HAP-1 (cell line): ENCODE measurements around the gene FGFR3.

Experiments
- DNase-seq, 2 experiments: peaks; one replicate each; pipeline ENCODE4 v3.0.0-alpha.2; 2016 to 2020; ENCODE audit warnings: low spot score in 2 of 2
- H3K27me3 ChIP-seq: fragments of 250-450 bp; sonication (Bioruptor Pico); 2 replicates; pipeline ENCODE4 v1.5.1; 2020; ENCODE audit warnings: low read depth, mild to moderate bottlenecking, moderate library complexity
- H3K36me3 ChIP-seq: fragments of 250-450 bp; sonication (Bioruptor Pico); replicated peaks from 2 replicates; pipeline ENCODE4 v1.5.1; 2020; ENCODE audit warnings: mild to moderate bottlenecking
- H3K4me1 ChIP-seq: fragments of 250-450 bp; sonication (Bioruptor Pico); 2 replicates; pipeline ENCODE4 v1.5.1; 2020; ENCODE audit warnings: mild to moderate bottlenecking
- H3K4me3 ChIP-seq: fragments of 250-450 bp; sonication (Bioruptor Pico); 2 replicates; pipeline ENCODE4 v1.5.1; 2020; ENCODE audit warnings: mild to moderate bottlenecking, moderate library complexity
- H3K9me3 ChIP-seq: fragments of 250-450 bp; sonication (Bioruptor Pico); 2 replicates; pipeline ENCODE4 v1.5.1; 2020; ENCODE audit warnings: mild to moderate bottlenecking, moderate library complexity
- in situ Hi-C: fragments of 300-500 bp; cut with MboI; formaldehyde crosslinking; loops from 3 replicates; pipeline ENCODE4 v1.14.3; 2020; ENCODE audit warnings: low sequenced_read_pairs, inconsistent platforms, mixed read lengths

FGFR3 gene

DNA sequence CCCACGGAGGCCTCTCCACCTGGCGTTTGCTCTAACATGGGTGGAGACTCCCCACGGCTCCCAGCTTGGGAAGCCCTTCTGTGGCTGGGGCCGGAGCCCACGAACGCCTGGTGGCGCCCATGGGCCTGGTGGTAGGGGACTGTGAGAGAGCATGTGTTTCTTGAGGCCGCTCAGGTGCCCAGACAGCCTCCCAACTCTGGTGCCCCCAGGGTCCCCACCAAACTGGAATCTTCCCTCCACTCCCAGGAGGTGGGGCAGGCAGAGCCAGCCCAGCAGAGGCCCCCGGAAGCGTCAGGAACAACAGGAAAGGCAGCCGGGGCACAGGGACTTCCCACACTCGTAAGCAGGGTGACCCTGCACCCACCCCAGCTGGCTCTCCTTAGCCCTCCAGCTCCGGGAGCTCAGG is 33.3 kb upstream of the FGFR3 start:
- H3K4me1 ChIP-seq, result peaks cover 8% of the 10 kb centered on the region
- H3K27me3 ChIP-seq, result no peaks in the 10 kb centered on the region
- in situ Hi-C loops, result no loop called here

DNA sequence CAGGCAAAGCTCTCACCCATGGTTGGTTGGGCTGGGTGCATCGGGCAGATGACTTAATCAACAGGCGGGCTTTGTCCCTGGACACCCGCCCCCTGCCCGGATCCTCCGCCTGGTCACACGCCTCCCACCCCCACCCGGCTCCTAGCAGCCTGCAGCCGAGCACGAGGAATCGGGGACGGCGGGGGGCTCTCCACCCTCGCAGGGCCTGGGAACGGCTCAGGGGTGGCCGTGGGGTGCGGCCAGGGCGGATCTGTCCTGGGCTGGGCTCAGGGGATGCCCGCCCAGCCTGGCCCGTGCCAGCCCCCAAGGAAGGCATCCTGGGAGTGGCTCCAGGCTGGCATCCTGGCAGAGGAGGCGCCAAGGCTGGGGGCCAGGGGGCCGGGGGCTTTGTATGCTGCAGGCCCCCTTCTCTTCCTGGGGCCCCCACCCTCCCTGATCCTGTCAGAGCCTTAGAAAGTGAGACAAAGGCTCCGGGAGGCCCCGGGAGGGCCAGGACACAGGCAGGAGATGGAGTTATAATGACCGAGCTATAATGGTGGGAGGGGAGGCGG is 32.5 kb upstream of the FGFR3 start:
- no peak for DNase-seq
- no peaks in the 10 kb centered on the region for H3K9me3 ChIP-seq
- H3K36me3 ChIP-seq, result no peaks in the 10 kb centered on the region
- peaks cover 8% of the 10 kb centered on the region for H3K4me1 ChIP-seq
- H3K27me3 ChIP-seq, result no peaks in the 10 kb centered on the region
- in situ Hi-C loops, result no loop called here
- H3K4me3 ChIP-seq, result no peak overlapping the region

More for the DNA sequence above, 33.3 kb upstream of the FGFR3 start:
- Histone ChIP-seq H3K9me3 (no peaks in the 10 kb centered on the region), H3K36me3 (no peaks in the 10 kb centered on the region), H3K4me3 (no peak overlapping the region)
- DNase-seq, result no peak

DNA sequence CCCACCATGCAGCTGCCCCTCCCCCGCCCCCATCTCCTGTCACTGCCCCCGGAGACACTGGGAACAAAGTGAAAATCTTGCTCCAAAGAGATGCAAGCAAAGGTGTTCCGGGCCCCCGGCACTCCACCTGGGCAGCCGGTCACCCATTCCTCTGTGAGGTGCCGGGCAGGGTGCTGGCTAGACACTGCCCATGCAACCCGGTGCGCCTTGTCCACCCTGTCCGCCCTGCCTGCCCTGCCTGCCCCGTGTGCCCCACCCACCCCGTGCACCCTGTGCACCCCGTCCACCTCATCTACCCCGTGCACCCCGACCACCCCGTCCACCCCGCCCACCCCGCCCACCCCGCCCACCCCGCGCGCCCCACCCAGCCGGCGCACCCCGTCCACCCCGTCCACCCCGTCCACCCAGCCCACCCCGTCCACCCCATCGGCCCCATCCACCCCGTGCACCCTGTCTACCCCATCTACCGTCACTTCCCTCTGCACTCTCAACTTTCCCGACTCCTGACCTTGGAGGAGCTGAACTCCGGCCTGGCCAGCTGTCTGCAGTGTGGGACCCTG is 31.9 kb upstream of the FGFR3 start:
- Histone ChIP-seq H3K9me3 (no peaks in the 10 kb centered on the region), H3K27me3 (no peaks in the 10 kb centered on the region), H3K36me3 (no peaks in the 10 kb centered on the region), H3K4me3 (no peak overlapping the region), H3K4me1 (peaks cover 8% of the 10 kb centered on the region)
- in situ Hi-C loops, result no loop called here
- DNase-seq, result no peak

DNA sequence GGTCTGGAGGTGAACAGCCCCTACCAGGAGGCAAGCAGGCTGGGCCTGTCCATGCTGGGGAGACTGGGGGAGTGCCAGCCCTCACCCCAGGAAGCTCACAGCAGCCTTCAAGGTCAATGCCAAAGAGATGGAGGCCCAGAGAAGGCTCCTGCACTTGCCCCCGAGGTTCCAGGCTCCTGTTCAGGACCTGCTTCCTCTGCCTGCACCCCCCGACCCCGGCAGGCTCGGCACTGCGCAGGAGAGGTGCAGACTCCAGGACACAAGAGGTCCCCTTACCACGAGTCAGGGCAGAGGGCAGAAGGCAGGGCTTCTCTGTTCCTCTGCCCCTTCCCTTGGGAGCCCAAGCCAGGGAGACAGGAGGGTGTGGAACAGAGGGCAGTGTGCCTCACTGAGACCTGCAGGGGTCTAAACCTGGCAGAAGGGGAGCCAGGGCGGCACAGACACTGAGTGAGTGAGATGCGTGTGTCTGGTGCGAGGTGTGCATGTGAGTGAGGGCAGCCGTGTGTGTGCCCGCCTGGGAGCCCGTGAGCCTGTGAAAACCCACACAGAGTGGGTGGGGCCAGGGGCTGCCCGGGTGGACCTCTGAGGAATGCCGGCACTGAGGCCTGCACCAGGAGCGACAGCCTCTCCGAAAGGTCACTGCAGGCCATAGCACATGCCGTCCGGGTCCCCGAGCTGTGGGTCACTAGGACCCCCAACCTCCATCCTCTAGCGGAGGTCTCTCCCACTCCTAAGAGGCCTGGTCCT is 30.7 kb upstream of the FGFR3 start:
- no peaks in the 10 kb centered on the region for H3K9me3 ChIP-seq
- peaks cover 15% of the 10 kb centered on the region for H3K4me1 ChIP-seq
- in situ Hi-C loops, result no loop called here
- DNase-seq, result no peak
- no peaks in the 10 kb centered on the region for H3K36me3 ChIP-seq
- no peaks in the 10 kb centered on the region for H3K27me3 ChIP-seq
- no peak overlapping the region for H3K4me3 ChIP-seq

DNA sequence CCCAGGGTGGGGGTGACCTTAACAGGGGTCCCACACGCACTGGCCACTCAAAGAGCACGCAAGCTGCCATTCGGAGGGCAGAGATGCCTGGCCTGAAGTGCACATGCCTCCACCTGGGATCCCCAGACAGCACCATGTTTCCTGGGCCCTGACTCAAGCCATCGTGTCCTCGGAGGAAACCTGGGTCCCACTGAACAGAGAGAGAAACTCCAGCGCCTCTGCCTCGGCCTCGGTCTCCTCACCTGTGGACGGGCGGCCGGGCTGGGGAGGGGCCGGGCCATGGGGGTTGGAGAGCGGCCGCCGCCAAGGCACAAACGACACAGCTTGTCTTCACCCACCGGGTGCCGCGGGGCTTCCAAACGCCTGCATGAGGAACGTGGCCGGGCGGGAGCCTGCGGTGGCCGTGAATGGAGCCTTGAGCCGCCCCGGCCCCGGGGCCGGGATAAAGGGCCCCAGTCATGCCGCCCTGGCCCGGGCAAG is 30.0 kb upstream of the FGFR3 start:
- in situ Hi-C loops, result no loop called here
- H3K4me3 ChIP-seq, result no peak overlapping the region

DNA sequence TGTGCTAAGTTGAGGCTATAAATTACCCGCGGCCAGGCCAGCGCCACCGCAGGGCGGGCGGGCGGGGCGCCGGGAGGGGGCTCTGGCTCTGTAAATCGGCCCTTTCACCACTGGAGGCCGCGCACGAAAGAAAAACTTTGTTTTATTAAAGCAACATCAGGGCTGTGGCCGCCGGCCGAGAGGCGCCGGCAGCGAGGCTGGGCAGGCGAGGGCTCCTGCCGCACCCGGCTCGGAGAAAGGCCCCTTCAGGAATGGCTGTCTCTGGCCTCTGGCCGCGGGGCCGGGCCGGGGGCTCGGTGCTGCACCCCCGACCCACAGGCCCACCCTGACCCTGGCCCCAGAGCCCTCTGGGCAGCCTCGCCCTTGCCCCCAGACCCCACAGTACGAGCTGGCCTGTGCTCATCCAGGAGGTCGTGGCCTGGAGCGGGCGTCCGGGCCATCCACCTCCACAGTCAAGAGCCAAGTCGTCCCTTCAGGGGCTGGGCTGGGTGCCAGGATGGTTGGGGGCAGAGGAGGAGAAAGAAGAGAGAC is 29.5 kb upstream of the FGFR3 start:
- no peaks in the 10 kb centered on the region for H3K27me3 ChIP-seq
- H3K36me3 ChIP-seq, result no peaks in the 10 kb centered on the region
- peak; percentile 56 to 81 for DNase-seq
- H3K4me1 ChIP-seq, result peaks cover 19% of the 10 kb centered on the region
- no peaks in the 10 kb centered on the region for H3K9me3 ChIP-seq
- in situ Hi-C loops, result no loop called here
- H3K4me3 ChIP-seq, result no peak overlapping the region

More for the DNA sequence above, 30.0 kb upstream of the FGFR3 start:
- H3K9me3 ChIP-seq, result no peaks in the 10 kb centered on the region
- no peaks in the 10 kb centered on the region for H3K36me3 ChIP-seq
- no peaks in the 10 kb centered on the region for H3K27me3 ChIP-seq
- peaks cover 17% of the 10 kb centered on the region for H3K4me1 ChIP-seq
- DNase-seq, result no peak

DNA sequence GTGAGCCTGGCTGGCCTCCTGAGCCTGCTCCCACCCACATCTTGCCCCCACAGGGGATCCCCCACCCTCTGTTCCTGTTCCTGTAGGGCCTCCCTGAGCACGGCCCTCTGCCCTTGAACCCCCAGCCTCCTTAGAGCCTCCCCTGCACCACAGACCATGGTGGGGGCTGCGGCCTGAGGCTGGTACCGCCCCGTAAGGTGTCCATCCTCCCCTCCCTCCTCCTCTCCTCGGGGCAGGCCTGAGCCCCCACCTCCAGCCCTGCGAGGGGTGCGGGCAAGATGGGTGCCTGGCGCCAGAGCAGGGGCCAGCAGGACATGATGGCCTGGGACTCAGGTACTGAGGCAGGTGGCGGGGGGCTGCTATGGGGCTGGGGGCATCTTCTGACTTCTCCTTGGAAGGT is 28.4 kb upstream of the FGFR3 start:
- Histone ChIP-seq H3K9me3 (no peaks in the 10 kb centered on the region), H3K27me3 (no peaks in the 10 kb centered on the region), H3K4me1 (peaks cover 19% of the 10 kb centered on the region), H3K36me3 (no peaks in the 10 kb centered on the region), H3K4me3 (no peak overlapping the region)
- in situ Hi-C loops, result no loop called here
- no peak for DNase-seq

DNA sequence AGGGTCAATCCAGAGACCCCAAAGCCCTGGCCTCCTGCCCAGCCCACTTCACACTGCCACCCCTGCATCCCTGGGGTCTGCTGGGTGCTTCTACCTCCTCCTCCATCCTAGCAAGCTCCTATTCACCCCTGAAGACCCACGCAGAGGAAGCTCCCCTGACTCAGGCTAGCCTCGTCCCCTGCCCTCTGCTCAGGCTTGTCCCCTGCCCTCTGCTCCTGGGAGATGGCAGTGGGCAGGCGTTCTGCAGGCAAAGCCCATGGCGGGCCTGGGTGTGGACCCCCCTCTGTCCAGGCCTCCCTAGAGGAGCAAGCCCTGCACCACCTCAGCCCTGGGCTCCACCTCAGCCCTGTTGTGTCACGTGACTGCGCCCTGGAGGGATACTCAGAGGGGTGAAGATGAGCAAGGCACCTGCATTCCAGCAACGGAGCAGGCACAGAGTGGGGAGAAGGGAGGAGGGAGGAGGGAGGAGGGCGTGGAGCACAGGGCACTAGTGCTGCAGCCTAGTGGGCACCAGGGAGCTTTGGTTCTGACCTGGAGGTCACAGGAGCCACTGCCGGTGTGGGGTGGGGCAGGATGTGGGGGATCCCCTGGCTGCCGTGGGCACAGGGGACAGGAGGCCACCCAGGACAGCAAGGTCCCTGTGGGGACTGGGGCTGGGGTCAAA is 27.6 kb upstream of the FGFR3 start:
- H3K36me3 ChIP-seq, result no peaks in the 10 kb centered on the region
- H3K27me3 ChIP-seq, result no peaks in the 10 kb centered on the region
- H3K4me3 ChIP-seq, result no peak overlapping the region
- no peak for DNase-seq
- in situ Hi-C loops, result no loop called here
- no peaks in the 10 kb centered on the region for H3K9me3 ChIP-seq
- peaks cover 23% of the 10 kb centered on the region for H3K4me1 ChIP-seq

DNA sequence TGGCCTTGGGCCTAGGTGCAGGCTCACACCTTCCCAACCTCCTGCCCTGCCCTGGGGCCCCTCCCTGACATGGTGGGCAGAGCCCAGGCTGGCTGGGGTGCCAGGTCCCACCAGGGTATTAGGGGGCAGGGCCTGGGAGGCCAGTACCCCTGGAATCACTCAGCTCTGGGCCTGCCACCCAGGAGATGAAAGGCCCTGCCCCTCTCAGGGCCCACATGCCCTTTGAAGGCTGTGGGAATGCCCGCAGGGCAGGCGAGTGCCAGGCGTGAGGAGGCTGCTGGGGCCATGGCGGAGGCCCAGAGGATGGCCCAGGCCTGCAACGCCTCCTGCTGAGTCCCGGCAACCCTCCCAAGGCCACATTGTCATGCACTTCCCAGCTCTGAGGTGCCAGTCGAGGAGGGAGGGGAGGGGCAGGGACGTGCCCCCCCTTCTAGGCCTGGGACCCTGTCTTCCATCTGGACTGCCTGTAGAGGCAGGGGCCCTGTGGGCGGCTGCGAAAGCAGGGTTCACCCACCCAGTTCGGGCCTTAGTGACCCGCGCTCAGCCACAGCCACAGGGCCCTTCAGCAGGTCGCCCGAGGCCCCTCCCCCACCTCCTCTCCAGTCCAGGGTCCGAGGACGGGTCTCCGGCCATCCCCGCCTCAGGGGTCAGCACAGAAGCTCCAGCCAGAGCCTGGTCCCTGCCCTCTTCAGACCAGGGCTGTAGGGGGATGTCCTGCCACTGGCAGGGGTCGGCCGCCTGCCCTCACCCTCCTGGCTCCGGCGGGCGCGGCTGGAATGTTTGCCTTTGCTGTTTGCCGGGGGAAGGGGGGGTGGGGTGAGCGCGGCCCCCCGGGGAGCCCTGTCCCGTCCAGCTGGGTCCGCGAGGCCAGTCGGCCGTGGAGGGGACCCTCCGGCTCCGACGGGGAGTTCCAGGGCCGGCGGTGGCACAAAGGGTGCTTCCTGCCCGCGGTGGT is 26.7 kb upstream of the FGFR3 start:
- H3K36me3 ChIP-seq, result no peaks in the 10 kb centered on the region
- H3K4me1 ChIP-seq, result peaks cover 23% of the 10 kb centered on the region
- DNase-seq, result peak in 1 of 2 experiments; percentile 56
- peak overlapping the region; percentile 10 for H3K4me3 ChIP-seq
- no peaks in the 10 kb centered on the region for H3K27me3 ChIP-seq
- in situ Hi-C loops, result no loop called here
- H3K9me3 ChIP-seq, result no peaks in the 10 kb centered on the region

DNA sequence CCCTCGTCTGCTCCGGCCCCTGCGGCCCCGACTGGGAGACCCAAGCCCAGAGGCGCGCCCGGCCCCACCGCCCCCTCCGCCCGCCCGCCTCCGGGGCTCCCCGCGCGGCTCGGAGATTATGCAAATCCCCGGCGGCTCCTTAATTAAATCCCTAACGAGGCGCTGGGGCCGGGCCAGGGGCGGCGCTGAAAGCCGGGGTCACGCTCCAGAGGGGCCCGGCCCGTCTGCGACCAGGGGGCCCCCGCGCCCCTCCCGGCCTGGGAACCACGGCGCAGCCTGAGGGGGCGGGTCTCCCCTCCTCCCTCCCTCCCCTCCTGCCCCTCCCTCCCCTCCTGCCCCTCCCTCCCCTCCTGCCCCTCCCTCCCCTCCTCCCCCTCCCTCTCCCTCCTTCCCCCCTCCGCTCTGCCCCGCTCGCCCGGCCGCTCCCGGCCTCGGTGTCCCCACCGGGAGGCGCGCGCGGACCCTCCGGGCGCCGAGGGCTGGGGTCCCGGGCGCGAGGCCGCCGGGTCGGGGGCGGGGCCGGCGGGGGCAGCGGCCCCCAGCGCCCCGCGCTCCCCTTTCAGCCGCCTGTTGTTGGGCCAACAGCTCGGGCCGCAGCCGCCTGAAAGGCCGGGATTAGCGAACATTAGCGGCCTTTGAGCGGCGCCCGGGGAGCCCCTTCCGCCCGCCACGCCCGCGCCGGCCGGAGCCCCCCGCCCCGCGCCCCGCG is 25.9 kb upstream of the FGFR3 start:
- no peaks in the 10 kb centered on the region for H3K36me3 ChIP-seq
- DNase-seq, result peak; percentile 22 to 76
- in situ Hi-C loops, result no loop called here
- peak overlapping the region; percentile 10 for H3K4me3 ChIP-seq
- peaks cover 23% of the 10 kb centered on the region for H3K4me1 ChIP-seq
- H3K27me3 ChIP-seq, result no peaks in the 10 kb centered on the region
- no peaks in the 10 kb centered on the region for H3K9me3 ChIP-seq

DNA sequence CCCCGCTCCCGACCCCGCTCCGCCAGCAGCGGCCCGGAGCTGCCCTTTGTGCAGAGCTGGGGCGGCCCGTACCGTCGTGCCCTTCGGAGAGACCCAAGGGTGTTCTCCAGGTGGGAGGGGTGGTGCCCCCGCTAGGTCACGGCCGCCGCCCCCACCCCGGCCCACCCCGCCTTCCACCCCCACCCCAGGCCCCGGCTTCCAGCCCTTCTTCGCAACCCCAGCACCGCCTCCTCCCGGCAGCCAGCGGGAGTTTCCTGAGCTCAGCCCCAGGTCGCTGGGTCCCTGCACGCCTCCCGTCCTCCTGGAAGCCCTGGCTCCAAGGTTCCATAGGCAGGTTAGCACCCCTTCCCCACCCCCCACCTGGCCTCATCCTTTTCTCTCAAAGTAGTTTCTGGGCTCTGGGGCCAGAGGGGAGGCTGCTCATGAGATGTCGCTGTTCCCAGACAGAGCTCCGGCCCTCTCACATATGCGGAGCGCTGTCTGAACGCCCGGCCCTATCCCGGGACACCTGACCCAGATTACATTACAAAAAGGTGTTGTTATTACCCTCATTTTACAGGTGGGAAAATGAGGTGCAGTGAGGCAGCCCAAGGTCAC is 25.2 kb upstream of the FGFR3 start:
- Histone ChIP-seq H3K4me3 (peak overlapping the region; percentile 13), H3K4me1 (peaks cover 23% of the 10 kb centered on the region), H3K27me3 (no peaks in the 10 kb centered on the region), H3K9me3 (no peaks in the 10 kb centered on the region), H3K36me3 (no peaks in the 10 kb centered on the region)
- in situ Hi-C loops, result no loop called here
- peak; percentile 34 to 81 for DNase-seq

DNA sequence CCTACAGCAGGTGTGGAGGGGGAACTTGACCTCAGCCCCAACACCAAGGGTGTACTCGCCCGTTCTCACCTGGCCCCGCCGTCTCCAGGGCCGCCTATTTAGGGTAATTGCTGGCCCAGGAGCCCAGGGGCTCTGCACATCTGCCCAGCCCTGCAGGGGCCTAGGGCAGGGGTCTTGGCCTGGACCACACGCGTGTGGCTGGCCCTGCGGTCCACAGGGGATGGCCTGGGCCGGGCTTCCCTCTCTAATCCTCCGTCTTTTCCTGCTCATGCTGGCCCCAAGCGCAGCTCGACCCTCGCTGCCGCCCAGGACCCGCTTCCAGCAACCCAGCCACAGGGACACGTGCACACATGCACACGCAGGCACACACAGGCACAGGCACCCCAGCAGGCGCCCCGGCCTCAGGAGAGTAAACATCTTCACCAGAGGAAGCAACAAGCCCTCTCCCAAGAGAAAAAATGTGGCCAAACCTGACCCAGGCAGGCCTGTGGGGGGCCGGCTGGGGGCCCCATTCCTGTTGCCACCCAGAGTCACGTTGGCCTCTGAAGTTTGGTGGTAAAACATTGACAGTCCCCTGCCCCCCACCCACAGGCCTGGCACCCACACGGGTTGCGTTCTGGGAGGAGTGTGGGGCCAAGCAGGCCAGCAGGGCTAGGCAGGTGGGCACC is 24.6 kb upstream of the FGFR3 start:
- no peaks in the 10 kb centered on the region for H3K9me3 ChIP-seq
- H3K4me1 ChIP-seq, result peaks cover 20% of the 10 kb centered on the region
- in situ Hi-C loops, result no loop called here
- DNase-seq, result no peak
- no peaks in the 10 kb centered on the region for H3K36me3 ChIP-seq
- no peaks in the 10 kb centered on the region for H3K27me3 ChIP-seq
- peak overlapping the region; percentile 13; the same call in 1 of the 2 replicates for H3K4me3 ChIP-seq
